ENCODE measurements around the gene FHOD1.

FHOD1 gene

DNA sequence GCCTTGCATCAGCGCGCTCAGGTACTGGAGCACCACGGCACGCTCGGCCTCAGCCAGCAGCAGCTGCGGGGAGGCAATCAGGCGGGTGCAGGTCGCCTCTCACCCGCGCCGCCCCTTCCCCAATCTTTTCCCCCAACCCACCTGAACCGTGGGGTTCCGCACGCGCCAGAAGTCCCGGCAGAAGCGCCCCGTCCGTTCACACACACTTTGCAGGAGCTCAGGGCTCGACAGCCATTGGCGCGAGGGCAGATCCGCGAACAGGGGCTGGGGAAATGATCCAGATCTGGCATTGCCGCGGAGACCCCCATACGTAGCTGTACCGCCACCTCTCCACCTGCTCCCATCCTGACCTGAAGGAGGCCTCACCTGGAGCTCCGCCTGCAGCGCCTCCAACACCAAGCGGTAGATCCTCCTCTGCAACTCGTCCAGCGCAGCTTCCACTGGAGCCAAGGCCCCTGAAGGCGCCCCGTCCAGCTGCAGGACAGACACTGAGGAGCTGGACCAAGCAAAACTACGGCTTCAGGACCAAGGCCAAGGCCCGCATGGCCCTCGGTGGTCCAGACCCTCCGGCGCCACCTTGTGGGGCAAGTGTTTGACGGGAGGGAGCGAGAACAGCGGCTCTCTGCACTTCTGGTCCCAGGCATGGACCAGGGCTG lies 62.2 kb downstream of the FHOD1 start:
- TF ChIP-seq, protein P1, sequence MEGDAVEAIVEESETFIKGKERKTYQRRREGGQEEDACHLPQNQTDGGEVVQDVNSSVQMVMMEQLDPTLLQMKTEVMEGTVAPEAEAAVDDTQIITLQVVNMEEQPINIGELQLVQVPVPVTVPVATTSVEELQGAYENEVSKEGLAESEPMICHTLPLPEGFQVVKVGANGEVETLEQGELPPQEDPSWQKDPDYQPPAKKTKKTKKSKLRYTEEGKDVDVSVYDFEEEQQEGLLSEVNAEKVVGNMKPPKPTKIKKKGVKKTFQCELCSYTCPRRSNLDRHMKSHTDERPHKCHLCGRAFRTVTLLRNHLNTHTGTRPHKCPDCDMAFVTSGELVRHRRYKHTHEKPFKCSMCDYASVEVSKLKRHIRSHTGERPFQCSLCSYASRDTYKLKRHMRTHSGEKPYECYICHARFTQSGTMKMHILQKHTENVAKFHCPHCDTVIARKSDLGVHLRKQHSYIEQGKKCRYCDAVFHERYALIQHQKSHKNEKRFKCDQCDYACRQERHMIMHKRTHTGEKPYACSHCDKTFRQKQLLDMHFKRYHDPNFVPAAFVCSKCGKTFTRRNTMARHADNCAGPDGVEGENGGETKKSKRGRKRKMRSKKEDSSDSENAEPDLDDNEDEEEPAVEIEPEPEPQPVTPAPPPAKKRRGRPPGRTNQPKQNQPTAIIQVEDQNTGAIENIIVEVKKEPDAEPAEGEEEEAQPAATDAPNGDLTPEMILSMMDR (IDR thresholded peaks at IDR 0.05; ENCODE audit: low read depth, low read length, missing control alignments), result peak; percentile 84
- H3K4me3 ChIP-seq (ENCODE audit: low read depth, low read length), result no peak overlapping the region
- in situ Hi-C loops (cut with HindIII; ENCODE audit: low sequenced_read_pairs), result no loop called here
- peak; percentile 84 for DNase-seq (ENCODE audit: low read depth)

DNA sequence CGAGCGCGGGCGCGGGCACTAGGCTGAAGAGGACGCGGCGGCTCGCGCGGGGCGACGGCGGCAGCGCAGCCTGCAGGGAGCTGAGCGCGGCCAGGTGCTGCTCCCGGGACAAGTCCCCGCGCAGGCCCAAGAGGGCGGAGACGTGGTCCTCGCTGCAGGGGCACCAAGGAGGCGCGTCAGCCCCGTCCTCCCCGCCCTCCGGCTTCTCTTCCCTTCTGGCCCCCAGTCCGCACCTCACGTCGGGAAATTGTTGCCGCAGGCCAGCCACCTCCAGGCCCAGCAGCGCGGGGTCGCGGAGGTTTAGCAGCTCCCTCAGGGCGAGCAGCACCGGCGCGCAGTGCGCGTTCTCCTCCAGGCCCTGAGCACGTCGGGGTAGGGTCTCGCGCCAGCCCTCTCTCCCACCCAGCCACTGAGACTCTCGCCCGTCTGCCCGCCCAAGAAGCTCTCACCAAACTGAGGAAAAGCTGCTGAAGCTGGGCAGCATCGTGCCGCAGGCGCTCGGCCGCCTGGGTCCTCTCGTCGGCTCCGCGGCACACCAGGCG lies 62.8 kb downstream of the FHOD1 start:
- DNase-seq (ENCODE audit: low read depth), result no peak
- peak overlapping the region; percentile 58 for H3K4me3 ChIP-seq (ENCODE audit: low read depth, low read length)
- in situ Hi-C loops (cut with HindIII; ENCODE audit: low sequenced_read_pairs), result no loop called here
- TF ChIP-seq, protein P1 (IDR thresholded peaks at IDR 0.05; ENCODE audit: low read depth, low read length, missing control alignments), result no peak

DNA sequence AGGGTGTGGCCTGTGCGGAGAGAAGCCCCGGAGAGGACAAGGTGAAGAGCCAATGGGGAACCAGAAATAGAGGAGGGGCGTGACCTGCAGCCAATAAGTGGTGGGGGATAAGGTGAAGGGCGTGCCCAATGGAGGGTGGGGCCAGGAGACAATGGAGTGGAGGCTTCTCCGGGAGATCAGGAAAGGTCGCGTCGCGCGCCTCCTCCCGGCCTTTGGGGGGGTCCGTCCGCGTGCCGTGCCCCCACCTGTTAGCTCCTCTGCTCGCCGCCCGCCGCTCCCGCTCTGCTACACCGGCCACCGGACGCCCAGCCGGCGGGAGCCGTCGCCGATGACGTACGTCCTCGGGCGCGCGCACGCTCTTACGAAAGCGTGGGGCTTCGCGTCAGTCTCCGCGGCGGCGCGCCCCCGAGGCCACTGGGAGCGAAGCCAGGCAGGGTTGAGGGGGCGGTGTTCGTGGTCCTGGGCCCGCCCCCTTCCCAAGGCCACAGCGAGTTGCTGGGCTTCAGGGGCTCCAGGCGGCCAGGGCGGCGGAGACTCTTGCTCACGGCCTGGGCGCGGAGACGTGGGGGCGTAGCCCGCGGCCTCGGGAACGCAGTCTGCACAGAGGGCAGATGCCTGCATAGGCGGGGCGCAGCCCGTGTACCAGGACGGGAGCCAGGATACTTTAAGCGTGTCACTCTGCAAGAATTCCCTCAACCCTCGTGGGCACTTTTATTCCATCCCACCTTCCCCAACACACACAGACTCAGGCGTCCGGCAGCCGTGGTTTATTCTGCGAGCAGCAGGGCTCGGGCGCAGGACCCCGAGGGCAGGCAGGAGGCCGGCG lies 63.4 kb downstream of the FHOD1 start, which contains the start of gene MATCAP1:
TSS of gene MATCAP1 (minus strand) at position 337 of the 826 bp plus-strand sequence. CDS start 3,353 bp downstream, outside the sequence.
- TF ChIP-seq, protein P1 (IDR thresholded peaks at IDR 0.05; ENCODE audit: low read depth, low read length, missing control alignments), result no peak
- DNase-seq (ENCODE audit: low read depth), result peak; percentile 92
- in situ Hi-C loops (cut with HindIII; ENCODE audit: low sequenced_read_pairs), result no loop called here
- H3K4me3 ChIP-seq (ENCODE audit: low read depth, low read length), result peak within 1 kb of the TSS; percentile 58

DNA sequence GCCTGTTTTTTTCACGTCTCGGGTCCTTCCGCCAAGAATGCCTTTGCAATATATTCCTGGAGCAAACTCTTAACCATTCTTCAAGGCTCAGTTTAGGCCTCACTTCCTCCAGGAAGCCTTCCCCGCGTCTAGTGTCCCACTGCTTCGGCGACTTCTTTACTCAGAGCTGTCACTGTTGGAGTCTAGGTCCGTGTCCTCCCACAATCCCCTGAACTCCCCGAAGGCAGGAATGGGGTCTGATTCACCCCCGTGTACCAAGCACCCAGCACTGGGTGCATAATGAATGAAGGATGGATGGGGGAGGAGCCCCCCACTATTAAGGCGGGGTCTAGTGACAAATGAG lies 64.0 kb downstream of the FHOD1 start:
- H3K4me3 ChIP-seq (ENCODE audit: low read depth, low read length), result peak overlapping the region; percentile 58
- no peak for DNase-seq (ENCODE audit: low read depth)
- TF ChIP-seq, protein P1 (IDR thresholded peaks at IDR 0.05; ENCODE audit: low read depth, low read length, missing control alignments), result no peak
- in situ Hi-C loops (cut with HindIII; ENCODE audit: low sequenced_read_pairs), result no loop called here

DNA sequence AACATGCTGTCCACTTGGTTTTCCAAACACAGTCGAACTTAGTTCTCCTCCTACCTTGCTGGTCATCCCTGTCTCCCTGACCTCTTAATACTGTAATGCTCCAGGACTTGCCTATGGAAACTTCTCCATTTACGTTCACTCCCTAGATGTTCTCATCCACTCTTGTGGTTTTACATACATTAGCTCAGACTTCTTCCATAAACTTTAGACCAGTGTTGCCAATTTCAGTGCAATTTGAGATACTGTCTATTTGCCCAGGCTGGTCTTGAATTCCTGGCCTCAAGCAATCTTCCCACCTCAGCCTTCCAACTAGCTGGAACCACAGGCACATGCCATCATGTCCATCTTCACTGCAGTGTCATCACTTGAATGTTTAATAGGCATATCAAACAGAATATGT lies 65.0 kb downstream of the FHOD1 start:
- in situ Hi-C loops (cut with HindIII; ENCODE audit: low sequenced_read_pairs), result no loop called here
- TF ChIP-seq, protein P1 (IDR thresholded peaks at IDR 0.05; ENCODE audit: low read depth, low read length, missing control alignments), result no peak
- H3K4me3 ChIP-seq (ENCODE audit: low read depth, low read length), result no peak overlapping the region
- no peak for DNase-seq (ENCODE audit: low read depth)

DNA sequence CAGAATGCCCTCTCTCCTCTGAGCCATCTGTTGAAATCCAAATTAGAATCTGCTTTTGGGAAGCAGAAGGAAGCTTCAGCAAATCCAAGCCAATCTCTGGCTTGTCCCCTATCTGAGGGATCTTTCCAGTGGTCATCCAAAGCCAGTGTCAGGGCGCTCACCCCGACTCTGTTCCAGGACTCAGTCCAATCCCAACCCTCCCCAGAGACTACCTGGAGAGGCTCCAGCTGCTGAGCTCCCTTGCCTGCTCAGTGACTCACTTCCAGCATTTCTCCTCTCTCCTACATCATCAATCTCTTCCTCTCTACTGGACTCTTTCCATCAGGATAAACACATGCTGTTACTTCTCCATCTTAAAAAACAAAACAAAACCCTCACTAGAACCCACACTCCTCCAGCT lies 65.9 kb downstream of the FHOD1 start:
- TF ChIP-seq, protein P1 (IDR thresholded peaks at IDR 0.05; ENCODE audit: low read depth, low read length, missing control alignments), result no peak
- DNase-seq (ENCODE audit: low read depth), result peak; percentile 72
- in situ Hi-C loops (cut with HindIII; ENCODE audit: low sequenced_read_pairs), result no loop called here

More for the DNA sequence above, 65.9 kb downstream of the FHOD1 start:
- H3K4me3 ChIP-seq (ENCODE audit: low read depth, low read length), result no peak overlapping the region
